ENCODE results near the gene DCTD.

DCTD gene

DNA sequence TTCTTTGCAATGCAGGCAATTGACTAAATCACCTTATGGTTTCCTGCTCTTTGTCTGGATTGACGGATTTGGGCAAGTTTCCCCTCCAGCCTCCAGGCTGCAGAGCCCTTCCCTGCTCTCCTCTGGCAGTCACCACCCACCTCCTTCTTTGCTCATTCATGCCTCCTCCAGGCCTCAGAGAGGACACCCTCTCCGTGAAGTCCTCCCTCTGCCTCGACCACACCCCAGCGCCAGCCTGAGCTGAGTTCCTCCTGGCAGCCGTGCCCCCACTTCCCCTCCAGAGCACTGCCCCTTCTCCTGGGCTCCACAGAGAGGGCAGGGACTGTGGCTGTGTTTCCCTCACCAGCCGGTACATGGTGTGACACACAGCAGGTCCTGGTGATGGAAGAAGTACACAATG is 53.7 kb downstream of the DCTD start:
- DNase-seq: no peak

DNA sequence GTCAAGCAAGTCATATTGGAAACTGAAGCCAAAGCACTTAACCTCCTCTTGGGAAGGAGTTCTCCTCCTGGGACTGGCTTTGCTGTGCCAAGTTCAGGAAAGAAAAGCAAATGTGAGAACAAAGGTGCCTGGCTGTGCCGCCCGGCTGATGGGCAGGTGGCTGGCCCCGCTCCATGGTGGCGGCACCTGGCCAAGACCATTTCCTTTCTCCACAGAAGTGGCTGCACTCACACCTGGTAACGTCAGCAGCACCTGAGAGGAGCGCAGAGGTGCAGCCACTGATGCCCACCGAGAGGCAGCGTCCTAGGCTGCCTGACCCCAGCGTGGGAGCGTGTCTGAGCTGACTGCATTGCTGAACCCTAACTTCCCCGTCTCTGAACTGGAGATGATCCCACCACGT is 54.3 kb downstream of the DCTD start:
- peak; percentile 6 for DNase-seq

DNA sequence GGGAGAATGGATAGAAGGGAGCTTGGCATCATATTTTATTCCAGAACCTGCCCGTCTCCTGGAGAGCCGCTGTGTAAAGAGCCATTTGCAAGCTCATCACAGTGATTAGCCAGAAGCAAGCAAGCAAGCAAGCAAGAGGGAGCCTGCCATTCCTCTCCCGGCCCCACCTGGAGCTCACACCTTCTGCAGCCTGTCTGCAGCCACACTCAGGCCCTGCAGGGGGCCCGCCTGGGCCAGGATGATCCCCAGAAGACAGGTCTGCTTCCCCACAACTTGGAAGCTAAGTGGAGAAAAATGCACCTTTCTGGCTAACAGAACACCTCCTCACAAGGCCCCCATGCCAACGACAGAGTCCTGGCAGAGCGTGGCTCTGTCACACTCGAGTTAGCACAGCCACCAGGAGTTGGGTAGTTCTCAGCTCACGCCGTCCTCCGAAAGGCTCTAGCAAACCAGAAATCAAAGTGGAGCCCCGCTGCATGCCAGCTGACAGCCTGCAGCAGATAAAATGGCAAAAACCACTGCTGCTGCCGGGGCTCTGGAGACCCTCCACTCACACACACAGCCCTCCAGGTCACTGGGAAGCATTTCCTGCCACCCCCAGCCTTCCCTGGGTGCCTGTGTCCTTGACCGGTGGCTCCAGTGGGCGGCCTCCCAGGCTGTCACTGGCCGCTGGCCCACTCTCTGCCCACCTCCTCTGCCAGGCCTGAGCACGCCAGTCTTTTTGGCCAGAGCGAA is 54.9 kb downstream of the DCTD start:
- peak; percentile 2 for DNase-seq

DNA sequence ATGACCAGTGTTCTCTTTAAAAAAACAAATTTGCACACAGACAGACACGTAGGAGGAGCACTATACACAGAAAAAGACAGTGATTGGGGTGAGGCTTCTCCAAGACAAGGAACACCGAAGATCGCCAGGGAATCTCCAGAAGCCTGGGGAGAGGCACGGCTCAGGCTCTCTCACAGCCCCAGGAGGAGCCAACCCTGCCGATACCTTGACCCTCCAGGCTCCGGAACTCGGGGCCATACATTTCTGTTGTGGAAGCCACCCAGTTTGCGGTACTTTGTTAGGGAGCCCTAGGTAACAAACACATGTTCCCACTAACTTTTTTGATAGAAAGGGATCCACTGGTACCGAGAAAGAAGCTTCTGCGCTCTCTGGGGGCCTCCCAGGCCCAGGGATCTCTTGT is 55.8 kb downstream of the DCTD start:
- no peak for DNase-seq

DNA sequence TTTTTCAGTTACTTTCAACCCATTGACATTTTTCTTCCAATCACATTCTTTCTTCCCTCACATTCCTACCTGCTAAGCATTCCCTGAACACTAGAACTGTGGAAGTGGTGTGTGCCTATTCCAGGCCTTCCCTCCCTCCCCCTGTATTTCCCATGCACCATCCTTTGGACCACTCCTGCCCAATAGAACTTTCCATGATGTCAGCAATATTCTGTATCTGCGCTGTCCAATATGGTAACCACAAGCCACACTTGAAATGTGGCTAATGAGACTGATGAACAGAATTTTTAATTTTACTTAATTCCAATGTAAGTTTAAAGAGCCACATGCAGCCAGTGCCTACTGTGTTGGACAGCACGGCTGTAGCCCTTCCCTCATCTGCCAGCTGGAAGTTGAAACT is 57.5 kb downstream of the DCTD start:
- DNase-seq: no peak

DNA sequence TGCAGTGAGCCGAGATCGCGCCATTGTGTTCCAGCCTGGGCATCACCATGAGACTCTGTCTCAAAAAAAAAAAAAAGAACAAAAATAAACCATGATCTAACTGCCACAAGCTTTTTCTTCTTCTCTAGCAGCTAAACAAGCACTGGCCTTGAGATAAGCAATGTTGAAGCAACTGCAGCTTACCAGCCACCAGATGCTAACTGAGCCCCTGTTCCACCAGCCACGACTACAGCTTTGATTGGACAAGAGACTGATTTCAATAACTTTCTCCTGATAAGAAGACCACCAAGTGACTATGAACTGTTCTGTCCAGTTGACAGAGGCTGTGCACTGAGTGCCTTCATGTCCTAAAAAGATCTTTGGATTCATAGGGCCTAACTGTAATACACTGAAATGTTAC is 58.5 kb downstream of the DCTD start:
- DNase-seq: no peak

DNA sequence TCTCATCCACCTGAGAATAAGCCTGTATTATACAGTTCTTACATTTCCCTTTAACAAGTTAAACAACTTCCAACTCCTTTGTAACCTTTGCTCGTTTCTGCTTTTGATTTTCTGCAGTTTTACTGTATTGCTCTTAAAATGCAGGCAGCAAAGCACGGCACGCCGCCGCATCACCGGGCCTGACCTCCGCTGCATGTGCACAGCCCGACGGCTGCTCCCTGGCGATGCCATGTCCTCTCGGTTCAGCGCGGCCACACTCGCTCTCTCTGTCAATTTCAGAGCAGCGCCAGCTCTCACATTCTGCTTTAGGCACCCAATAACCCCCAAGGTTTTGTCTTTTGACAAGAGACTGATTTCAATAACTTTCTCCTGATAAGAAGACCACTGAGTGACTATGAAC is 60.3 kb downstream of the DCTD start:
- no peak for DNase-seq

DNA sequence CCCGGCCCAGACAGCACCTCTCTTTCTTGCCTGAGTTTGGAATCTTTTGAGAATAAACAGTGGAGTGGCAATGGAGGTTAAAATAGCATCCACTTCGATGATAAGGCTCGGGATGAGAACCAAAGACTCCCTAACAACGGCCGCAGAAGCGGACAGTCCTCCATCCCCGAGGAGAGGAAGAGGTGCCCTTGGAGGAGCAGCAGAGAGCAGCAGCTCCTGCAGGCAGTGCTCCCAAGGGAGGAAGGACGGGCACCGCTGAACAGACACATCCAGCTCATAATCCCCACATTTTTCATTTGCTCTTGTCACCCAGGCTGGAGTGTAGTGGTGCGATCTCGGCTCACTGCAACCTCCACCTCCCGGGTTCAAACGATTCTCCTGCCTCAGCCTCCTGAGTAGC is 61.3 kb downstream of the DCTD start:
- no peak for DNase-seq

DNA sequence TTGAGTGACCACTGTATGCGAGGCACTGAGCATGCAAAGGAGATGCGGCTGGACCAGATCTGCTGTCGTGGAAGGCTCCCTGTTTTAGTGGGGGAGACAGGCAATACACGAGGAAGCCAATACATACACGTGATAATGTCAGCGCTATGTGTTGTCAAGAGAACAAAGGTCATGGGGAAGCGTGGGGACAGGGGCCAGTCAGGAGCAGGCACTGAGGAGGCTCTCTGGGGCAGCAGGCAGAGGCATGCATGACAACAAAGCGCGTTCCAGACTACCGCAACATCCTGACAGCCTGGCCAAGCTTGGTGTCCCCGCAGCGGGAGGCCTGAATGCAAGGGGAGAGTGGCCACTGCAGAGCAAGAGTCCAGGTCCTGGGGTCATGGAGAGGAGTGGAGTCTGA is 61.9 kb downstream of the DCTD start:
- no peak for DNase-seq

DNA sequence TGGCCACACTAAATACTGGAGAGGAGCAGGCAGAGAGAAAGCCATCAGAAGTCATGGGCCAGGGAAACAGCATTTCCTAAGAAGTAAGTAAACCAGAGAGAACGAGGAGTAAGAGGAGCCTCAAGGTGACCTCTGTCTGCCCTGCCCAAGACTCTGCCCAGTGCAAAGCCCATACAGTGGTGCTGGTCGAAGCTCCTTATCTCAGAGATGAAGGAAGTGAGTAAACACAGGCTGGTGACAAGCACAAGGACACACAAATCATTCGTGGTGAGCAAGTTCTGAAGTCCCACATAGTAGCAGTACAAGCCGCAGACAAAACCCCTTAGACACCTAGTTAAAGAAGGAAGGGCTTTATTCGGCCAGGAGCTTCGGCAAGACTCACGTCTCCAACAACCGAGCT is 62.7 kb downstream of the DCTD start:
- DNase-seq: no peak

DNA sequence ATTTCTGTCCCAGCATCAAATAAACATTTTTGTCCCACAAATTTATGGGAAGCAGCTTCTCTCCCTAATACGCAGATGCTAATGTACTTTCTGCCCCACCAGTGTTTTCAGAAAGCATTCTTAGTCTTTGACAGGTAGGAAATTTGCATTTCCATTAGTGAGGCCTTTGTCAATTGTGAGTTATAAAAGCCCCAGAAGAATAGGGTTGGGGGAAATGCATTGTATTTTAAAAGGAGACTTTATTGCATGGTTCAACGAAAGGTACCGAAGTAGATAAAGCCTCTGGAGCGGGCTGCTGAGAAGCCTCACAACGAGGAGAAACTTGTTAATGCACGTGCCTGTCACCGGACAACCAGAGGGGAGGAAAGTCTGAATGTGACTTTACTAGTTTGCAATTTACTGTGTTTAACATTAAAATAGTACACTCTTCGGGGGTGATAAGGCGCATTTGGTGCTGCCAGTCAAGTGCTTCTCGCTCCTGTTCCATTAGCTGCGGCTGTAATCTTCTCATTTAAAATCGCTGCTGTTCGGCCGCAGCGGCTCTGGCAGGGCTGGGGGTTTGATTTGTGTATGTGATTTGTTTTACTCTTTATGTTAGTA is 63.4 kb downstream of the DCTD start:
- no peak for DNase-seq

DNA sequence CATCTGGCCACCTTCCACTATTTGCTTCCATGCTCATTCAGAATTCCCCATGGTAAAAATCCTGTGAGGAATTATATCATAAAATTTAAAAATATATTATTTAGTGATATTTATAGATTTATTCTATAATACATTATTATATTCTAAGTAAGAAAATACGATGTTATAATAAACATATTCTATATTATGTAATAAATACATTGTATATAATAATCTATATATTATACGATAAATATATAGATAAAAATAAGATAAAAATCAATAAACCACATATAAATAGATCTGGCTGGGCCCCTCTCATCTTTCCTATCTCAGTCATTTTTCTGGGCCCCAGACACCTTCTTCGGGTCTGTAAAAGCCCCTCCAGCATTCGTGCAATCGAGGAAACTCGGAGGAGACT is 68.5 kb downstream of the DCTD start:
- no peak for DNase-seq

DNA sequence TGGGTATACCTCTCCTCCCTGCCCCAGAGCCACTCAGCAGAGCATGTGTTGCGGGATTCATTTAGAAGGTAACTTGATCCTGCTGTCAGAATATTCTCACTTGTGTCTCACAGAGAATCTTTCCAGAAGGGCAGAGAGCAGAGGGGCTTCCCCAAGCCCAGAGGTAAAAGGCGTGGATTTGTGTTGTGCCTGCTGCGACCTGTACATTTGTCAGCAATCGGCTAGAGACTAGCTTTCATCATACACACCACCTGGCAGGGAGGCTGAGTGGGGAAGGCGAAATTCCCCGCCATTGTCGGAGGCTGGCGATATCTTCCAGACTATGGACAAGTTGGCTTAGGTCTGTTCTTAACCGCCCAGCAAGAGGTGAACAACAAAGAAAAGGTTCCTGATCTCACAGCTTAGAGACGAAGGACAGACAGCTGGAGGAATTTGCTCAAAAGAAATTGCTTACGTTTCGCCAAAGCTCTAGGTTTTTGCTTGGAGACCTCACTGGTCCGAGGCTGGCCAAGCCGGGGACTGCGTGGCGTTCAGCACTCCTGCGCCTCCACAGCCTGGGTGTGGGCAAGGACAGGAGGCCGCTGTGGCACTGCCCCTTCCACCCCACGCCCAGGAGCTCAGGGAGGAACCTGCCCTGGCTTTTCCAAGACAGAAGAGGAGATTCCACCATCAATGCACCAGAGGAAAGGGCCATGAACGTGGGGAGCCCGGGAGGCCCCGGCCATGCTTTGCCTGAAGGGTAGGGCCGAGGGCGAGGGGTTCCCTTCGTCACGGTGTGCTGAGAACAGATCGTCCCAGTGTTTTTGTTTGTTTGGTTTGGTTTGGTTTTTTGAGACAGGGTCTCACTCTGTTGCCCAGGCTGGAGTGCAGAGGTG is 69.4 kb downstream of the DCTD start:
- DNase-seq: no peak

DNA sequence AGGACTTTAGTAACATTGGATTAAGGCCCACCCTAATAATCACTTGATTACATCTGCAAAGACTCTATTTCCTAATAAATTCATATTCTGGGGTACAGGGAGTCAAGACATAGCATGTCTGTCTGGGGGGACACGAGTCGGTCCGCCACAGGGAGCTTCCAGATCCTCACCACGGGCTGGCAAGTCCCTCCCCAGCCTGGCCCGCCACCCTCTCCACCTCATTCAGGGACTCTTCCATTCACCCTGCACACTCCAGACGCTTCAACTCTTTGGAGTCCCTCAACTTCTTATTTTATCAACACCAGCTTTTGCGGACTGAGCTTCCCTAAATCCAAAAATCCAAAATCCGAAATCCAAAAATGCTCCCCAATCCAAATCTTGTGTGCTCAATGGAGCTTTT is 71.2 kb downstream of the DCTD start:
- no peak for DNase-seq

DNA sequence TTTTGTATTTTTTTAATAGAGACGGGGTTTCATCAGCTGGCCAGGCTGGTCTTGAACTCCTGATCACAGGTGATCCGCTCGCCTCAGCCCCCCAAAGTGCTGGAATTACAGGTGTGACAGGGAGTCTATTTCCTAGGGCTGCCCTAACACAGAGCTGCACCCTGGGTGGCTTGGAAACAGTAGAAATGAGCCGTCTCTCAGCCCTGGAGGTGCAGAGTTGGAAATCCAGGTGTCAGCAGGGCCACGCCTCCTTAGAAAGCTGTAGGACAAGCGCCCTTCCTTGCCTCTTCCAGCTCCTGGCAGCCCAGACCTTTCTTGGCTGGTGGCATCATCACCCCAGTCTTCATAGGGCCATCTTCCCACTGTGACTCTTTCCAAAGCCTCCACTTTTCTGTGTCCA is 71.6 kb downstream of the DCTD start:
- no peak for DNase-seq

DNA sequence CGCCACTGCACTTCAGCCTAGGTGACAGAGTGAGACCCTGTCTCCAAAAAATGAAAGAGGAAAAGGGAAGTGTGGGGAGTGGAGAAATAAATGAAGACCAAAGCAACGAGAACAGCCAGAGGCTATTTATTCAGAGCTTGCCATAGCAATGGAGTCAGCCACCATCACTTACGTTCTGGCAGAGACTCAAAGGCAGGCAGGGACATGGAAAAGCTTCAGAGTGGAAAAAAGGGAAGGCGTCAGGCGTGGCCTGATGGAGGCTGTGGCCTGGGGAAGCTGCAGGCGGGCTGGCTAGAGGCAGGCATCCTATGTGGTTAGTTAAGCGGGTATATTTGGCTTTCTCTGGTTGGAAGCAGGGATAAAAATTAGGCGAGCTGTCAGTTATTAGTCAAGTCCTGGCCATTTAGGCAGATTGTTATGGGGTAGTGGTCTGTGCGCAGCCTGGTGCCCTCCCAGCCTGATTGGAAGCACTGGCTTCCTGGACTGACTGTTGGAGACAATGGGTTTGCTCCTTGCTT is 73.3 kb downstream of the DCTD start:
- DNase-seq: no peak

DNA sequence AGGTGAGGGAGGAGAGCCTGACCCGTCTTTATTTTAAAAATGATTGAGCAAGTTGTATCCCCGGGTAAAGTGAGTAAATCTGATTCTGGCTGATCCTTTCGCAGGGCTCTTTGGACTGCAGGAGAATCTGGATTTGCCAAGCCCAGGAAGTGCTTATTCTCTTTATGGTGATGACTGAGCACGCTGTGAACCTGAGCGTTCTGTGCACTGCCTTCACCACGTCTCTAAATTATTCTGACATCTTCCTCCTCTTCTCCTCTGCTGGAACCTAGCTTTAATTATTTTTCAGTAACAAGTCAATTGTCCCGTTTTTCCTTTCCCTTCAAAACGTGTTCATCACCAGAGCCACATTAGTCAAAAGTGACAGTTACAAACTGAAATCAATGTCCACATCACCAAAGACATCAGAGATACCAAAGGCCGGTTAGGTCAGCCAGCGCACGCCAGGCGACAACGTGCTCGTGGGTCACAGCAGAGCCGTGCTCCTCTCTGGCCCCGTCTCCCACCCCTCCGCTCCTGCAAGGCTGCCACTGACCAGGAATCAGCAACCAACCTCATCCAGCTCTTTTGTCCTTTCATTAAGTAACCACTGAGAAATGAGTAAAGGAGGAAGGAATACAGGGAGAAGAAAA is 74.3 kb downstream of the DCTD start:
- DNase-seq: no peak

DNA sequence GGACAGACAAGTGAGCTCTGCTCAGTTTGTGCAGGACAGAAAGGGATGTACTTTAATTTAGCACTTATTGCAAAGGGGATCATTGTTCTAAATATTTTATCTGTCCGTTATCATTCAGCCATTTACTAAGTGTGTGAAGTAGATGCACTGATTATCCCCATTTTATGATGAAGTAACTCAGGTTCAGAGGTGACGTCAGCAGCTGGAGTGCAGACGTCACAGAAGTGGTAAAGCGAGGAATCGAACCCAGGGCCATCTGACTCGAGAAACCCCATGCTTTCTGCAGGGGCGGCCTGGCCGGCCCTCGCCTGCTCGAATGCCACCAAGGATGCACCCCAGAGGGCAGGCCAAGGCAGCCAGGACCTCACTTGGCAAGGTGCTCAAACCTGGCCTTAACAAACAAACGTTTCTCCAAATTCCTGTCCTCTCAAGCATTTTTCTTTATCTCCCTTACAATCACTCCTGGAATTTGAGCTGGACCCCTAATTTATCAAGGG is 75.0 kb downstream of the DCTD start:
- DNase-seq: no peak

DNA sequence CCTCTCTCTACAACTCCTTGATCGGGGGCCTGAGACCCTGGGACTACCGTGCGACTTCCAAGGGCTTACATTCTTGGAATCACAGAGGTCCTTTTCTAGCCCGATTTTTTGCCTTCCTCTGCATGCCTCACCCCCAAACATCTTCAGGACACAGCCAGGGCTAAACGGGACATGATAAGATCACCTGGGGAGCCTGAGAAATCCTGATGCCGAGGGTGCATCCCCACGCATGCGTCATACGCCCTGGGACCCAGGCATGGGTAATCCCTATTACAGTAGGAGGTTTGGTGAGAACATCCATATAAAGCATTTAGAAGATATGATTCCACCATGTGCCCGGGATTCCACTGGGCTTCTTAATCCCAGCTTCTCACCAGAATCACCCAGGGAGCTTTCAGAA is 77.1 kb downstream of the DCTD start:
- no peak for DNase-seq
